Gastrocnemius medialis (tissue), 4 donors: Measurements from ENCODE around the gene RNLS.

ENCODE experiments used
- POLR2A ChIP-seq, 2 donors: fragments of 450-650 bp; IDR thresholded peaks; one replicate each; pipeline ENCODE4 v1.6.1; 2017; ENCODE audit warnings: antibody characterized with exemption in 2 of 2, mild to moderate bottlenecking in 2 of 2, moderate library complexity in 2 of 2
- TF ChIP-seq, protein P1 (sequence below), 5 experiments: fragments of 450-650 bp in 3 of 5; fragments of 200-600 bp in 2 of 5; sonication (generic) in 2 of 5; IDR thresholded peaks in 4 of 5; conservative IDR thresholded peaks in 1 of 5; 1 replicate in 4 of 5; 2 replicates in 1 of 5; pipeline ENCODE4 v1.5.1; 2016 to 2019; ENCODE audit warnings: antibody characterized with exemption in 5 of 5, mild to moderate bottlenecking in 3 of 5, moderate library complexity in 3 of 5

DNA sequence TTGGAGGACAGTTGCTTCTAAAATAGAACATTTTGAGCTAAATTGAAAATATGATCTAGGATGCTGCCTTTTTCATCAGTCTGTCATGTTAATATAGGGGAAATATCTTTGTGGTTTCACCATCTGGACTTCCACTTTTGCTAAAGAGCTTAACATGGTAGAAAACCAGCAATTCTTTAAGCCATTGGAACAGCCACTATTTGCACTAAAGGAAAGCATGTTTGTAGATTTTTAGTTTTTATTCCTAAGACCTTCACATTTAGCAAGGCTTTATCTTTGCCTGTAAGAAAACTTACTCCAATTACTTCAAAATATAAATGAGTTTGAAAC, 291.0 kb downstream of the RNLS start:
- TF ChIP-seq, protein P1, sequence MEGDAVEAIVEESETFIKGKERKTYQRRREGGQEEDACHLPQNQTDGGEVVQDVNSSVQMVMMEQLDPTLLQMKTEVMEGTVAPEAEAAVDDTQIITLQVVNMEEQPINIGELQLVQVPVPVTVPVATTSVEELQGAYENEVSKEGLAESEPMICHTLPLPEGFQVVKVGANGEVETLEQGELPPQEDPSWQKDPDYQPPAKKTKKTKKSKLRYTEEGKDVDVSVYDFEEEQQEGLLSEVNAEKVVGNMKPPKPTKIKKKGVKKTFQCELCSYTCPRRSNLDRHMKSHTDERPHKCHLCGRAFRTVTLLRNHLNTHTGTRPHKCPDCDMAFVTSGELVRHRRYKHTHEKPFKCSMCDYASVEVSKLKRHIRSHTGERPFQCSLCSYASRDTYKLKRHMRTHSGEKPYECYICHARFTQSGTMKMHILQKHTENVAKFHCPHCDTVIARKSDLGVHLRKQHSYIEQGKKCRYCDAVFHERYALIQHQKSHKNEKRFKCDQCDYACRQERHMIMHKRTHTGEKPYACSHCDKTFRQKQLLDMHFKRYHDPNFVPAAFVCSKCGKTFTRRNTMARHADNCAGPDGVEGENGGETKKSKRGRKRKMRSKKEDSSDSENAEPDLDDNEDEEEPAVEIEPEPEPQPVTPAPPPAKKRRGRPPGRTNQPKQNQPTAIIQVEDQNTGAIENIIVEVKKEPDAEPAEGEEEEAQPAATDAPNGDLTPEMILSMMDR (IDR thresholded peaks at IDR 0.05 in 4 of 5, conservative IDR thresholded peaks at IDR 0.05 in 1 of 5) = no peak
- TF ChIP-seq POLR2A (IDR thresholded peaks at IDR 0.05) = no peak
